ENCODE results near the gene NANOS3.

NANOS3 gene

GRCh38 chr19:13888281-13888680 is 11.3 kb downstream of the NANOS3 start:
- CTCF ChIA-PET: no interaction called here
- TF ChIP-seq CTBP1 (IDR thresholded peaks at IDR 0.05; ENCODE audit: borderline replicate concordance): no peak
- TF ChIP-seq BHLHE40 (IDR thresholded peaks at IDR 0.05; ENCODE audit: borderline replicate concordance): no peak
- no peak for TF ChIP-seq L3MBTL2 (conservative IDR thresholded peaks at IDR 0.05)
- no peak for TF ChIP-seq LEF1 (IDR thresholded peaks at IDR 0.05; ENCODE audit: borderline replicate concordance)
- TF ChIP-seq HDGF (IDR thresholded peaks at IDR 0.05; ENCODE audit: borderline replicate concordance): no peak
- TF ChIP-seq ARNT (IDR thresholded peaks at IDR 0.05): no peak
- no peak for TF ChIP-seq FOXA1 (IDR thresholded peaks at IDR 0.05)
- no peak for TF ChIP-seq FOXM1 (IDR thresholded peaks at IDR 0.05; ENCODE audit: borderline replicate concordance)
- no peak for TF ChIP-seq ZNF384 (IDR thresholded peaks at IDR 0.05)
- TF ChIP-seq ELF4 (IDR thresholded peaks at IDR 0.05): no peak
- no peak for TF ChIP-seq SP1 (IDR thresholded peaks at IDR 0.05)
- no peak for TF ChIP-seq PKNOX1 (IDR thresholded peaks at IDR 0.05)
- no peak for TF ChIP-seq FOXK2 (IDR thresholded peaks at IDR 0.05)
- POLR2A ChIA-PET: no interaction called here
- no peak for DNase-seq (ENCODE audit: extremely low spot score)

GRCh38 chr19:13890136-13890535 is 13.2 kb downstream of the NANOS3 start:
- DNase-seq (ENCODE audit: extremely low spot score): no peak
- ChIA-PET CTCF (no interaction called here), POLR2A (no interaction called here)
- no peak for TF ChIP-seq SP1 (IDR thresholded peaks at IDR 0.05)
- TF ChIP-seq ELF4 (IDR thresholded peaks at IDR 0.05): no peak
- no peak for TF ChIP-seq SUZ12 (IDR thresholded peaks at IDR 0.05)
- TF ChIP-seq FOXK2 (IDR thresholded peaks at IDR 0.05): no peak
- TF ChIP-seq ZNF384 (IDR thresholded peaks at IDR 0.05): no peak
- no peak for TF ChIP-seq CTBP1 (IDR thresholded peaks at IDR 0.05; ENCODE audit: borderline replicate concordance)

GRCh38 chr19:13892870-13893269 is 15.9 kb downstream of the NANOS3 start:
- ChIA-PET POLR2A (no interaction called here), CTCF (no interaction called here)
- no peak for TF ChIP-seq L3MBTL2 (conservative IDR thresholded peaks at IDR 0.05)
- no peak for TF ChIP-seq FOXK2 (IDR thresholded peaks at IDR 0.05)
- no peak for TF ChIP-seq NFRKB (IDR thresholded peaks at IDR 0.05)
- no peak for TF ChIP-seq PKNOX1 (IDR thresholded peaks at IDR 0.05)
- no peak for TF ChIP-seq SUZ12 (IDR thresholded peaks at IDR 0.05)
- no peak for TF ChIP-seq ARNT (IDR thresholded peaks at IDR 0.05)
- no peak for TF ChIP-seq TARDBP (IDR thresholded peaks at IDR 0.05)
- TF ChIP-seq ELF4 (IDR thresholded peaks at IDR 0.05): no peak
- no peak for TF ChIP-seq CTBP1 (IDR thresholded peaks at IDR 0.05; ENCODE audit: borderline replicate concordance)
- no peak for TF ChIP-seq HDGF (IDR thresholded peaks at IDR 0.05; ENCODE audit: borderline replicate concordance)
- TF ChIP-seq LEF1 (IDR thresholded peaks at IDR 0.05; ENCODE audit: borderline replicate concordance): no peak
- TF ChIP-seq FOXA1 (IDR thresholded peaks at IDR 0.05): no peak
- no peak for TF ChIP-seq FOXM1 (IDR thresholded peaks at IDR 0.05; ENCODE audit: borderline replicate concordance)
- no peak for TF ChIP-seq ZNF384 (IDR thresholded peaks at IDR 0.05)
- TF ChIP-seq SP1 (IDR thresholded peaks at IDR 0.05): no peak
- TF ChIP-seq BHLHE40 (IDR thresholded peaks at IDR 0.05; ENCODE audit: borderline replicate concordance): no peak
- no peak for DNase-seq (ENCODE audit: extremely low spot score)

- DNase-seq (ENCODE audit: extremely low spot score): no peak
- CTCF ChIA-PET: interaction anchor here (0.7 kb wide), 1 partner anchor 216 kb away, joined by 3 read pairs; no protein-coding TSS in a partner anchor
- POLR2A ChIA-PET: no interaction called here
- TF ChIP-seq SUZ12 (IDR thresholded peaks at IDR 0.05): no peak
- no peak for TF ChIP-seq TARDBP (IDR thresholded peaks at IDR 0.05)
- TF ChIP-seq ELF4 (IDR thresholded peaks at IDR 0.05): no peak
- TF ChIP-seq ARNT (IDR thresholded peaks at IDR 0.05): no peak
- no peak for TF ChIP-seq HDGF (IDR thresholded peaks at IDR 0.05; ENCODE audit: borderline replicate concordance)
- TF ChIP-seq SP1 (IDR thresholded peaks at IDR 0.05): no peak
Measured at GRCh38 chr19:13894552-13894951, 17.6 kb downstream of the NANOS3 start.

GRCh38 chr19:13896227-13896626 is 19.3 kb downstream of the NANOS3 start:
- no peak for DNase-seq (ENCODE audit: extremely low spot score)
- ChIA-PET POLR2A (no interaction called here), CTCF (no interaction called here)
- TF ChIP-seq SP1 (IDR thresholded peaks at IDR 0.05) (no peak), ZNF384 (IDR thresholded peaks at IDR 0.05) (no peak), FOXK2 (IDR thresholded peaks at IDR 0.05) (no peak)

GRCh38 chr19:13899393-13899792 is 22.5 kb downstream of the NANOS3 start:
- ChIA-PET CTCF (no interaction called here), POLR2A (interaction anchor here (0.9 kb wide), 1 partner anchor 12 kb away, joined by 3 read pairs; no protein-coding TSS in a partner anchor)
- no peak for TF ChIP-seq FOXK2 (IDR thresholded peaks at IDR 0.05)
- TF ChIP-seq L3MBTL2 (conservative IDR thresholded peaks at IDR 0.05): no peak
- TF ChIP-seq HDGF (IDR thresholded peaks at IDR 0.05; ENCODE audit: borderline replicate concordance): no peak
- TF ChIP-seq ARNT (IDR thresholded peaks at IDR 0.05): no peak
- no peak for TF ChIP-seq PKNOX1 (IDR thresholded peaks at IDR 0.05)
- TF ChIP-seq ELF4 (IDR thresholded peaks at IDR 0.05): no peak
- no peak for TF ChIP-seq BHLHE40 (IDR thresholded peaks at IDR 0.05; ENCODE audit: borderline replicate concordance)
- no peak for TF ChIP-seq FOXM1 (IDR thresholded peaks at IDR 0.05; ENCODE audit: borderline replicate concordance)
- no peak for TF ChIP-seq ZNF384 (IDR thresholded peaks at IDR 0.05)
- no peak for TF ChIP-seq SP1 (IDR thresholded peaks at IDR 0.05)
- TF ChIP-seq NFRKB (IDR thresholded peaks at IDR 0.05): no peak
- no peak for TF ChIP-seq LEF1 (IDR thresholded peaks at IDR 0.05; ENCODE audit: borderline replicate concordance)
- no peak for TF ChIP-seq TARDBP (IDR thresholded peaks at IDR 0.05)
- TF ChIP-seq CTBP1 (IDR thresholded peaks at IDR 0.05; ENCODE audit: borderline replicate concordance): no peak
- TF ChIP-seq FOXA1 (IDR thresholded peaks at IDR 0.05): no peak
- TF ChIP-seq SUZ12 (IDR thresholded peaks at IDR 0.05): no peak
- DNase-seq (ENCODE audit: extremely low spot score): no peak

Measured in HEK293T (cell line).